Uterus (tissue), 4 donors: Measurements from ENCODE around the gene PTPRN2. TPM values are rescaled to one million over a fixed set of nuclear protein-coding genes. Genes with fewer than 3 reads are reported as not detected.

Experiments
- DNase-seq, 2 donors: peaks; one replicate each; pipeline ENCODE4 v3.0.0-alpha.2; 2019 to 2020
- H3K27ac ChIP-seq, 2 donors: fragments of 200-600 bp; sonication (generic); 1 replicate in 1 of 2; 2 replicates in 1 of 2; pipeline ENCODE4 v1.5.1; 2016 to 2018
- H3K27me3 ChIP-seq, 2 donors: fragments of 200-600 bp; sonication (generic); one replicate each; pipeline ENCODE4 v1.5.1; 2018 to 2019; ENCODE audit warnings: control low read depth in 1 of 2
- H3K36me3 ChIP-seq, 2 donors: fragments of 200-600 bp; sonication (generic); one replicate each; pipeline ENCODE4 v1.5.1; 2019; ENCODE audit warnings: control low read depth in 1 of 2
- H3K4me1 ChIP-seq, 2 donors: fragments of 200-600 bp; sonication (generic); one replicate each; pipeline ENCODE4 v1.5.1; 2018 to 2019; ENCODE audit warnings: control low read depth in 1 of 2
- H3K4me3 ChIP-seq, 2 donors: fragments of 200-600 bp; sonication (generic); 1 replicate in 1 of 2; 2 replicates in 1 of 2; pipeline ENCODE4 v1.5.1; 2018 to 2019; ENCODE audit warnings: mild to moderate bottlenecking in 1 of 2
- H3K9me3 ChIP-seq, 2 donors: fragments of 200-600 bp; sonication (generic); one replicate each; pipeline ENCODE4 v1.5.1; 2019; ENCODE audit warnings: control low read depth in 1 of 2
- CTCF ChIP-seq, 4 experiments: fragments of 200-600 bp in 2 of 4; fragments of 450-650 bp in 2 of 4; sonication (generic) in 2 of 4; IDR thresholded peaks; one replicate each; pipeline ENCODE4 v1.5.1; 2016 to 2019; ENCODE audit warnings: antibody characterized with exemption in 4 of 4, mild to moderate bottlenecking in 2 of 4, moderate library complexity in 1 of 4
- POLR2A ChIP-seq, 2 donors: fragments of 450-650 bp; IDR thresholded peaks; one replicate each; pipeline ENCODE4 v1.6.1; 2016; ENCODE audit warnings: antibody characterized with exemption in 2 of 2, mild to moderate bottlenecking in 1 of 2, moderate library complexity in 1 of 2
- intact Hi-C: fragments of 100-400 bp; cut with DNase I; formaldehyde crosslinking; loops from one replicate; pipeline ENCODE4 v1.15.1; 2023; ENCODE audit warnings: low total_unique reads
- total RNA-seq, 4 donors: library from RNA; depleted of rRNA in 3 of 4; stranded (reverse); fragments of >200 nt in 3 of 4; gene quantifications; one replicate each; pipeline versions ENCODE4 v1.1.0 to v1.2.4, GENCODE V29; 2014 to 2023
- donor health status: DM: yes; HTN: yes; CAD: no.

PTPRN2 gene
- total RNA-seq, 4 donors from 2014 or later = 1.2 to 5.2 (median 2.3) TPM

GRCh38 chr7:157794746-157795065, 792.9 kb downstream of the PTPRN2 start:
- intact Hi-C loops = no loop called here
- H3K27me3 ChIP-seq = no peaks in the 10 kb centered on the region
- no peak overlapping the region for H3K27ac ChIP-seq
- H3K36me3 ChIP-seq = no peaks in the 10 kb centered on the region
- TF ChIP-seq POLR2A (IDR thresholded peaks at IDR 0.05) (no peak), CTCF (IDR thresholded peaks at IDR 0.05) (no peak)
- H3K4me3 ChIP-seq = no peak overlapping the region
- DNase-seq = no peak
- H3K9me3 ChIP-seq = no peaks in the 10 kb centered on the region
- H3K4me1 ChIP-seq = no peaks in the 10 kb centered on the region

DNA sequence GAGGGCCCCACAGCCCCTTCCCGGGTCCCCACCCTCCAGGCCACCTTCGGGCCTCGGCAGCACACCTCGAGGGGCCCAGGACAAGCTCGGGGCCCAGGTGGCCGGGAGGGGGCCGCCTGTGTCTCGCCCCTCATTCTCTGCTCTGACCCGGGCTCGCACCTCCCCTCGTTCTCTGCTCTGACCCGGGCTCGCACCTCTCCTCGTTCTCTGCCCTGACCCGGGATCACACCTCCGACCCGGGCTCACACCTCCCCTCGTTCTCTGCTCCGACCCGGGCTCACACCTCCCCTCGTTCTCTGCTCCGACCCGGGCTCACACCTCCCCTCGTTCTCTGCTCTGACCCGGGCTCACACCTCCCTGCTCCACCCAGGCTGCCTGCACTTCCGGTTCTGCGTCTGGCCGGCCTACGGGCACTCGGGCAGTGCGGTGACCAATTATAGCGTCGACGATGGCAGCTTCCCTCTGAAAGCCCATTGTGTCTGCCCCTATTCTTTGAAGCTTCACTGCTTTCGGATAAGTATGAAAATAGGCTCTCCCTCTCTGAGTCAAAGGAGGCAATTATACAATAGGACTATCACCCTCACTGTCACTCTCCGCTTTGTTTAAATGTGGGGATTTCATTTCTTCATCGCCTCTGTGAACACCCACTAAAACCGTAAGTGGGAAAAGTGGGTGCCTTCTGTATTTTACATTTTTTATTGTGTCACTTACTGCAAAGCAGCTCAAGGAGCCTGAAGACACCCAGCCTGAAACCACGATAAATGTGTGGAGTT, 793.5 kb downstream of the PTPRN2 start:
- H3K27me3 ChIP-seq = no peaks in the 10 kb centered on the region
- H3K9me3 ChIP-seq = no peaks in the 10 kb centered on the region
- intact Hi-C loops = no loop called here
- no peaks in the 10 kb centered on the region for H3K36me3 ChIP-seq
- no peak for DNase-seq
- H3K27ac ChIP-seq = no peak overlapping the region
- H3K4me3 ChIP-seq = no peak overlapping the region
- no peak for TF ChIP-seq POLR2A (IDR thresholded peaks at IDR 0.05)
- no peak for TF ChIP-seq CTCF (IDR thresholded peaks at IDR 0.05)
- H3K4me1 ChIP-seq = no peaks in the 10 kb centered on the region

DNA sequence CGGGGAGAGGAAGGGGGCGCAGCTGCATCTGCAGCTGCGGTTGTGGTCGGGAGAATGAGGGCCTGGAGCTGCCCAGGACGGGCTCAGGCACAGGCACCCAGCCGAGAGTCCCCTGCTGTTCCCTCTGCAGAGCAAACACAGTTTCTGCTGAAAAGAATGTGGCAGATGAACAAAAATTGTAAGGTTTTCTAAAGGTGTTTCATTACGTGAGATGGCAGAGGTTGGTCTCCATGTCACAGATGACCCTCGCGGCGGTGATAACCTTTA, 794.6 kb downstream of the PTPRN2 start:
- Histone ChIP-seq H3K36me3 (no peaks in the 10 kb centered on the region), H3K4me3 (no peak overlapping the region), H3K27ac (no peak overlapping the region), H3K4me1 (no peaks in the 10 kb centered on the region), H3K27me3 (no peaks in the 10 kb centered on the region), H3K9me3 (no peaks in the 10 kb centered on the region)
- intact Hi-C loops = no loop called here
- TF ChIP-seq POLR2A (IDR thresholded peaks at IDR 0.05) = no peak
- TF ChIP-seq CTCF (IDR thresholded peaks at IDR 0.05) = no peak
- DNase-seq = no peak

- no peak for TF ChIP-seq CTCF (IDR thresholded peaks at IDR 0.05)
- TF ChIP-seq POLR2A (IDR thresholded peaks at IDR 0.05) = no peak
- H3K36me3 ChIP-seq = no peaks in the 10 kb centered on the region
- no peaks in the 10 kb centered on the region for H3K9me3 ChIP-seq
- no peak overlapping the region for H3K27ac ChIP-seq
- no peak overlapping the region for H3K4me3 ChIP-seq
- H3K27me3 ChIP-seq = no peaks in the 10 kb centered on the region
- intact Hi-C loops = no loop called here
- no peaks in the 10 kb centered on the region for H3K4me1 ChIP-seq
- no peak for DNase-seq
These were observed 795.2 kb downstream of the PTPRN2 start for GRCh38 chr7:157792241-157793086.

- Histone ChIP-seq H3K9me3 (no peaks in the 10 kb centered on the region), H3K36me3 (no peaks in the 10 kb centered on the region), H3K27ac (no peak overlapping the region), H3K4me1 (no peaks in the 10 kb centered on the region), H3K4me3 (no peak overlapping the region), H3K27me3 (no peaks in the 10 kb centered on the region)
- intact Hi-C loops = no loop called here
- TF ChIP-seq CTCF (IDR thresholded peaks at IDR 0.05) (no peak), POLR2A (IDR thresholded peaks at IDR 0.05) (no peak)
- DNase-seq = no peak
These were observed 796.0 kb downstream of the PTPRN2 start for GRCh38 chr7:157791666-157792065.
